ENCODE data around the gene HTT. TPM values are rescaled to one million over a fixed set of nuclear protein-coding genes. Genes with fewer than 3 reads are reported as not detected.

HTT gene
- total and polyA plus RNA-seq, 2 of the 8 experiments (the other 6 are each of a cell fraction or from before 2014, with no cell fraction given) = 24.0 to 71.0 TPM

- CTCF ChIA-PET (ENCODE audit: partially characterized antibody) = no interaction called here
- Histone ChIP-seq H3K79me1 (ENCODE audit: low read depth, low read length) (peaks cover 8% of the 10 kb centered on the region), H3K9me3 (ENCODE audit: insufficient read depth in 2 of 2, low read depth in 1 of 2, low read length in 1 of 2) (no peaks in the 10 kb centered on the region), H3K79me2 (ENCODE audit: control insufficient read depth in 1 of 2, insufficient read depth in 2 of 2, low read length in 2 of 2) (peaks cover 14 to 50% of the 10 kb centered on the region in 2 experiments), H3K56ac (replicated peaks; ENCODE audit: insufficient read length, low read depth, low read length) (no peak overlapping the region), H3K4me3 (ENCODE audit: extremely low read depth in 1 of 4, insufficient read depth in 2 of 4, low read depth in 3 of 4, low read length in 4 of 4) (no peak overlapping the region), H3K4me2 (ENCODE audit: insufficient read depth in 1 of 2, low read depth in 2 of 2, low read length in 2 of 2) (no peak overlapping the region), H3K9ac (replicated peaks in 1 of 4; ENCODE audit: extremely low read depth in 1 of 4, low read depth in 3 of 4, low read length in 3 of 4) (no peak overlapping the region), H2BK5ac (ENCODE audit: low read depth, low read length) (no peak overlapping the region), H3K23me2 (ENCODE audit: low read depth, low read length) (no peaks in the 10 kb centered on the region; the same call in 1 of the 2 replicates), H3K14ac (ENCODE audit: insufficient read length) (no peak overlapping the region), H3K4me1 (replicated peaks in 1 of 4; ENCODE audit: control insufficient read depth in 3 of 4, insufficient read depth in 4 of 4, low read length in 3 of 4) (no peaks in the 10 kb centered on the region), H3K36me3 (ENCODE audit: control insufficient read depth in 2 of 4, insufficient read depth in 4 of 4, low read length in 3 of 4) (peaks cover 0 to 26% (median 4%) of the 10 kb centered on the region in 4 experiments; a peak in 3 of 8 replicates), H2BK15ac (ENCODE audit: low read length) (no peak overlapping the region), H2BK120ac (replicated peaks; ENCODE audit: low read depth, low read length) (no peak overlapping the region), H4K8ac (ENCODE audit: extremely low read depth, insufficient read depth, low read length) (no peak overlapping the region), H2AFZ (ENCODE audit: low read length) (no peak overlapping the region), H3K4ac (replicated peaks; ENCODE audit: insufficient read length, low read depth, low read length) (no peak overlapping the region), H3K23ac (ENCODE audit: insufficient read length) (no peak overlapping the region), H4K91ac (replicated peaks; ENCODE audit: insufficient read length, low read length) (no peak overlapping the region), H4K20me1 (replicated peaks in 1 of 2; ENCODE audit: control insufficient read depth in 1 of 2, insufficient read depth in 2 of 2, low read length in 2 of 2) (peaks cover 0 to 4% of the 10 kb centered on the region in 2 experiments), H2AK5ac (ENCODE audit: low read depth, low read length) (no peak overlapping the region), H3K27me3 (replicated peaks in 1 of 4; ENCODE audit: control insufficient read depth in 3 of 4, extremely low read depth in 1 of 4, insufficient read depth in 3 of 4, low read length in 3 of 4) (no peaks in the 10 kb centered on the region), H3K27ac (ENCODE audit: low read depth, low read length) (no peak overlapping the region), H4K5ac (ENCODE audit: insufficient read length, low read depth, low read length) (no peak overlapping the region), H3K18ac (ENCODE audit: extremely low read depth, low read length) (no peak overlapping the region), H2BK20ac (ENCODE audit: low read length) (no peak overlapping the region), H2BK12ac (ENCODE audit: low read depth, low read length) (no peak overlapping the region)
- WGBS, 2 experiments (ENCODE audit: extremely low coverage in 1 of 2, insufficient coverage in 1 of 2, insufficient read length in 1 of 2, insufficient replicate concordance in 2 of 2, low coverage in 1 of 2, low lambda C conversion rate in 2 of 2, missing lambda C conversion rate in 1 of 2) = 93% methylated on average over 4 of the region's 4 CpGs; no CpG with 5 or more reads in 1 of the 2 experiments
- FAIRE-seq (no peak), DNase-seq (ENCODE audit: low read depth in 1 of 2, low spot score in 2 of 2) (no peak)
- POLR2A ChIA-PET (ENCODE audit: partially characterized antibody) = interaction anchor here (1.9 kb wide), 1 partner anchor 9 kb away, joined by 4 read pairs; no protein-coding TSS in a partner anchor
- TF ChIP-seq CHD1 (IDR thresholded peaks at IDR 0.05; ENCODE audit: low read depth, low read length) (no peak), GABPA (IDR thresholded peaks at IDR 0.05; ENCODE audit: borderline replicate concordance, insufficient read depth, low read length) (no peak), KDM5A (IDR thresholded peaks at IDR 0.05; ENCODE audit: low read length) (no peak), ZNF274 (IDR thresholded peaks at IDR 0.05; ENCODE audit: borderline replicate concordance, extremely low read depth, low read length) (no peak), BCL11A (IDR thresholded peaks at IDR 0.05; ENCODE audit: low read depth in 2 of 2, low read length in 2 of 2) (no peak), POU5F1 (IDR thresholded peaks at IDR 0.05; ENCODE audit: low read depth, low read length) (no peak), CTBP2 (IDR thresholded peaks at IDR 0.05; ENCODE audit: borderline replicate concordance, insufficient read depth, insufficient read length, low read length) (no peak), HDAC6 (IDR thresholded peaks at IDR 0.05; ENCODE audit: low read depth, low read length) (no peak), CTCF (IDR thresholded peaks at IDR 0.05; ENCODE audit: control extremely low read depth in 1 of 3, insufficient read depth in 1 of 3, low read depth in 1 of 3, low read length in 3 of 3) (no peak), EP300 (IDR thresholded peaks at IDR 0.05; ENCODE audit: borderline replicate concordance in 1 of 2, low read depth in 2 of 2, low read length in 2 of 2) (no peak)
Measured at GRCh38 chr4:3087115-3087797, 12.8 kb downstream of the HTT start.
